Right lobe of liver (tissue), 6 donors: ENCODE data around the gene NUDT1. TPM values are rescaled to one million over a fixed set of nuclear protein-coding genes. Genes with fewer than 3 reads are reported as not detected.

ENCODE experiments used
- ATAC-seq, 4 donors: fragments of 200-7000 bp; cut with Tn5 transposase; one replicate each; pipeline ENCODE4 v1.9.1; 2020; ENCODE audit warnings: mild to moderate bottlenecking in 4 of 4, moderate library complexity in 4 of 4
- DNase-seq, 3 donors: peaks; one replicate each; pipeline ENCODE4 v3.0.0-alpha.2; 2020
- H3K27ac ChIP-seq, 3 donors: fragments of 200-600 bp; one replicate each; pipeline ENCODE4 v1.8.0; 2022
- H3K27me3 ChIP-seq, 2 donors: fragments of 200-600 bp; one replicate each; pipeline ENCODE4 v1.8.0; 2022
- H3K36me3 ChIP-seq, 4 donors: fragments of 200-600 bp; sonication (generic) in 1 of 4; one replicate each; pipeline versions ENCODE4 v1.5.1 to v1.8.0; 2017 to 2022; ENCODE audit warnings: control low read depth in 1 of 4
- H3K4me1 ChIP-seq, 4 donors: fragments of 200-600 bp; sonication (generic) in 1 of 4; one replicate each; pipeline versions ENCODE4 v1.5.1 to v1.8.0; 2017 to 2022; ENCODE audit warnings: control low read depth in 1 of 4
- H3K4me3 ChIP-seq, 3 donors: fragments of 200-600 bp; one replicate each; pipeline ENCODE4 v1.8.0; 2022
- H3K9me3 ChIP-seq, 4 donors: fragments of 200-600 bp; sonication (generic) in 1 of 4; one replicate each; pipeline versions ENCODE4 v1.5.1 to v1.8.0; 2017 to 2022; ENCODE audit warnings: control low read depth in 1 of 4
- POLR2A ChIP-seq: fragments of 450-650 bp; IDR thresholded peaks from one replicate; pipeline ENCODE4 v1.6.1; 2017; ENCODE audit warnings: antibody characterized with exemption, mild to moderate bottlenecking
- WGBS: methylation state at CpG from one replicate; pipeline ENCODE4 v1.1.6; 2018; ENCODE audit warnings: low coverage, low lambda C conversion rate; ENCODE audit not compliant: insufficient coverage; ENCODE audit errors: missing lambda C conversion rate; 5-methylcytosine and 5-hydroxymethylcytosine counted together
- intact Hi-C, 2 donors: fragments of 100-400 bp; cut with DNase I; formaldehyde crosslinking; loops; one replicate each; pipeline versions ENCODE4 v1.11.2 to v1.14.1; 2022
- total RNA-seq, 6 experiments: library from RNA; depleted of rRNA in 2 of 6; stranded (reverse); fragments of >200 nt in 2 of 6; fragmentation: NEBNext Ultra II Directional in 3 of 6; extraction: Animal tissue kit (Norgen Biotek cat#: 25700) in 3 of 6; gene quantifications; one replicate each; pipeline versions ENCODE4 v1.1.0 to v1.2.4, GENCODE V29; 2016 to 2023
- TF ChIP-seq, protein P1 (sequence below), 4 donors: fragments of 200-600 bp in 3 of 4; fragments of 450-650 bp in 1 of 4; IDR thresholded peaks; one replicate each; pipeline versions ENCODE4 v1.5.1 to v1.8.0; 2016 to 2022; ENCODE audit warnings: antibody characterized with exemption in 4 of 4, mild to moderate bottlenecking in 2 of 4
- donor health status: DM: no; HTN: yes; CAD: no.
- donor health status: DM: no; HTN: no; CAD: no.
- donor health status: DM: no; HTN: no; CAD: no.
- donor health status: DM: no; HTN: yes; CAD: no.
- donor health status: DM: no; HTN: yes; CAD: no.

Gene NUDT1
- total RNA-seq, 6 experiments from 2014 or later = 1.6 to 4.1 (median 2.3) TPM

DNA sequence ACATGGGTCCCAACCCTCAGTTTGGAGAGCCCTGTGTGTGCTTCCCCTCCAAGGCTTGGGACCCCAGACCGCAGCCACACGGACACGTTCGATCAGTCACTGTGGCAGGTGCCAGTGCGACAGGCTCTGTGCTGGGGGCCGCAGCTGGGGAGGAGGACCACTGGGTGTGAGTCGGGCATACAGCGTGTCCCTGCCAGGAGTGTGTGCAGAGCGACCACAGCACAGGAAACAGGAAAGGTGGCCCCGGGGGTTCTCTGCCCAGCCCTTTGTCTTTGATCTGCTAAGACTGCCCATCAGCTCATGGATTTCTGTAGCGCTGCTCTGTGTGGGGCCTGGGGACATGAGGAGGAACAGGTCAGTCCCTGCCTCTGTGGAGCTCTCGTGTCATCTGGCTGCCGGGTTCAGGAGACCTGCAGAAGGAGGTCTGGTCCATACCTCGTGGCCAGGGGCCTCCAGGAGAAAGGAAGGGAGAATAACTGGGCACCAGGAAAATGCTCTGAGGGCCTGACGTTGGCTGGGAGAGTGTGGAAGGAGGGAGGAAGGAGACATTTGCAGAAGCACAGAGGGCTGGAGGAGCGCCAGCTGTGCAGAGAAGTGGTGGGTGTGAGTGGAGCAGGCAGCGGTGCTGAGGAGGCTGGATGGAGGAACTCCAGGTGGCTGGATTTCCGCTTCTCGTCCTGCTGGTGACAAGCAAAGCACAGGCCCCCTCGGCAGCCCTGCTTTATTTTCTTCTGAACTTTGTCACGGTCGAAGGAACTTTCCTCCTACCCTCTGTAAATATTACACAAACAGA lies 4.1 kb downstream of the NUDT1 start:
- intact Hi-C loops = loop anchor here in 1 of 2 donors (10.0 kb wide), 1 partner anchor 109 kb away; the partner anchor contains the start of gene EIF3B

DNA sequence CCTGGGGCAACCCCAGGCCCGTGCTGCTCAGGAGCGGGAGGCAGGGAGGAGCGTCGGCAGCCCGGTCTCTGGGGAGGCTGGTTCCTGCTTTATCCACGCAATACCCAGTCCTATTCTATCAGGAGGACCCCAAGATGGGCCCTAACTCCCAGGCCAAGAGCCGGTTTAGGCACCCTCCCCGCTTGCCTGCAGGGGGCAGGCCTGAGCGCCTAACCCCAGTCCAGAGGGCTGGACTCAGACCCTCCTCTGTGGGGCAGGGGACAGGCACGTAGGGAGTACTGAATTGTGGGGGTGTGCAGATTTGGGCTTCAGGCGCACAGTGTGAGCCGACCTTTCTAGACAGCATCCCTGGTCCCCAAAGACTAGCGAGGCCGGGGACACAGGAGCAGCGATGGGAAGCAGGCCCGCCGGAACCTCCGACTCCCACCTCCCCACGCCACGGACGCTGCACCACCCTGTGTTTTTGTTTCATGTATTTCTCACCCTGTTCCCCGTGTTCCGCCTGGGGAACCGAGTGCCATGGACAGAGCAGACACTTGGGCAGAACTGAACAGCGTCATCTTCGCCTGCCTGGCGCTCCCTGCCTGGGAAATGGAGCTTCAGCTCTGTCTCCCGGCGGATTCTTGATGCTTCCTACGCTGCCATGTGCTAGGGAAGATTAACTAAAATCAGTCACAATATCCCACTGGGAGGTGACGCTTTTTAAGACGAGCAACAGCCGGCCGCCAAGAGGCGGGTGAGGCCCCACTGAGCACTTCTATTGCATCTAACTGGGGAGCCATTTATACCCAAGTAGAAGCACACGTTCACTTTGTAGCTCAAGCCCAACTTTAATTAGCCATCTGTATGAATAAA lies 5.3 kb downstream of the NUDT1 start:
- Histone ChIP-seq H3K36me3 (no peaks in the 10 kb centered on the region), H3K27me3 (no peaks in the 10 kb centered on the region), H3K9me3 (no peaks in the 10 kb centered on the region), H3K27ac (no peak overlapping the region), H3K4me1 (peaks cover 0 to 6% (median 0%) of the 10 kb centered on the region in 4 donors), H3K4me3 (no peak overlapping the region)
- ATAC-seq = peak; percentile 27 to 51 (median 44)
- DNase-seq = no peak
- WGBS = 70% methylated on average over 21 of the region's 36 CpGs
- intact Hi-C loops = loop anchor here in 1 of 2 donors (10.0 kb wide), 1 partner anchor 107 kb away; the partner anchor contains the start of gene EIF3B
- no peak for TF ChIP-seq POLR2A
- TF ChIP-seq, protein P1, sequence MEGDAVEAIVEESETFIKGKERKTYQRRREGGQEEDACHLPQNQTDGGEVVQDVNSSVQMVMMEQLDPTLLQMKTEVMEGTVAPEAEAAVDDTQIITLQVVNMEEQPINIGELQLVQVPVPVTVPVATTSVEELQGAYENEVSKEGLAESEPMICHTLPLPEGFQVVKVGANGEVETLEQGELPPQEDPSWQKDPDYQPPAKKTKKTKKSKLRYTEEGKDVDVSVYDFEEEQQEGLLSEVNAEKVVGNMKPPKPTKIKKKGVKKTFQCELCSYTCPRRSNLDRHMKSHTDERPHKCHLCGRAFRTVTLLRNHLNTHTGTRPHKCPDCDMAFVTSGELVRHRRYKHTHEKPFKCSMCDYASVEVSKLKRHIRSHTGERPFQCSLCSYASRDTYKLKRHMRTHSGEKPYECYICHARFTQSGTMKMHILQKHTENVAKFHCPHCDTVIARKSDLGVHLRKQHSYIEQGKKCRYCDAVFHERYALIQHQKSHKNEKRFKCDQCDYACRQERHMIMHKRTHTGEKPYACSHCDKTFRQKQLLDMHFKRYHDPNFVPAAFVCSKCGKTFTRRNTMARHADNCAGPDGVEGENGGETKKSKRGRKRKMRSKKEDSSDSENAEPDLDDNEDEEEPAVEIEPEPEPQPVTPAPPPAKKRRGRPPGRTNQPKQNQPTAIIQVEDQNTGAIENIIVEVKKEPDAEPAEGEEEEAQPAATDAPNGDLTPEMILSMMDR (IDR thresholded peaks at IDR 0.05) = peak; percentile 37 to 57 (median 52)

More for the DNA sequence above, 4.1 kb downstream of the NUDT1 start:
- H3K27ac ChIP-seq = no peak overlapping the region
- H3K27me3 ChIP-seq = no peaks in the 10 kb centered on the region
- no peak overlapping the region for H3K4me3 ChIP-seq
- ATAC-seq = no peak
- 59% methylated on average over 10 of the region's 22 CpGs for WGBS
- TF ChIP-seq, protein P1 (IDR thresholded peaks at IDR 0.05) = no peak
- TF ChIP-seq POLR2A = no peak
- H3K4me1 ChIP-seq = peaks cover 0 to 9% (median 0%) of the 10 kb centered on the region in 4 donors
- no peaks in the 10 kb centered on the region for H3K9me3 ChIP-seq
- H3K36me3 ChIP-seq = no peaks in the 10 kb centered on the region
- no peak for DNase-seq

DNA sequence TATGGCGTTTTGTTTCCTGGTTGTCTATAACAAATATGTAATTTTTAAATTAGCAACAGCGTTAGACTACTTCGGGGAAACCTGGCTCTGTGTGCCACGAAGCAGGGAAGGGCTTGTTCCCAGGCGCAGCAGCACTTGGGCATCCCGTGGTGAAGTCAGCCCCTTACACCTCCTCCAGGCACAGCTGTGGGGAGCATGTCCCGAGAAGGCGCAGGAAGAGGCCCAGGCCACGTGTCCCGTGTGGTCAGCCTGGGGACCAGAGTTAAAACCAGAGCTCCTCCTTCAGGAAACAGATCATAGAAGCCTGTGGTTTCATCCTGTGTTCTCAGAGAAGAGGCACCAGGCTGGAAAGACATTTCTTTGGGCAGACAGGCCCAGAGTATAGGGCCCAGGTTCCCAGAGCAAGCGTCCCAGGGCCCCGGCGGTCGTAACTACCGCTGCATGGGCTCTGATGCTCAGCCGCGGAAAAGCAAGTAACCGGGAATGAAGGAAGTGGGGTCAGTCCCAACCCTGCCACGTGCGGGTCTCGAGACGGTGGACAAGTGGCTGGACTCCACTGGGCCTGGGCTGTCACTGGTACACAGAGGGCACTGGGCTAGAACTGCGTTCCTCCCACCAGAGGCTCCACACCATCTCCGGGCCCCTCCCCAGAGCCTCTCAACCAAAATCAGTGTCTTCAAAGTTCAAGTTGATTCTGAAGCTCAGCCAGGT lies 7.1 kb downstream of the NUDT1 start:
- H3K4me1 ChIP-seq = no peaks in the 10 kb centered on the region
- H3K27ac ChIP-seq = peak overlapping the region in 1 of 3 donors; percentile 43
- no peak overlapping the region for H3K4me3 ChIP-seq
- DNase-seq (peak in 1 of 3 donors; percentile 66), ATAC-seq (peak; percentile 57 to 76 (median 72))
- no peaks in the 10 kb centered on the region for H3K36me3 ChIP-seq
- intact Hi-C loops = loop anchor here in 1 of 2 donors (10.0 kb wide), 1 partner anchor 106 kb away; the partner anchor contains the start of gene EIF3B
- WGBS = 56% methylated on average over 10 of the region's 24 CpGs
- H3K9me3 ChIP-seq = no peaks in the 10 kb centered on the region
- TF ChIP-seq, protein P1 (IDR thresholded peaks at IDR 0.05) = peak in 1 of 4 donors; percentile 4
- no peak for TF ChIP-seq POLR2A
- H3K27me3 ChIP-seq = no peaks in the 10 kb centered on the region

DNA sequence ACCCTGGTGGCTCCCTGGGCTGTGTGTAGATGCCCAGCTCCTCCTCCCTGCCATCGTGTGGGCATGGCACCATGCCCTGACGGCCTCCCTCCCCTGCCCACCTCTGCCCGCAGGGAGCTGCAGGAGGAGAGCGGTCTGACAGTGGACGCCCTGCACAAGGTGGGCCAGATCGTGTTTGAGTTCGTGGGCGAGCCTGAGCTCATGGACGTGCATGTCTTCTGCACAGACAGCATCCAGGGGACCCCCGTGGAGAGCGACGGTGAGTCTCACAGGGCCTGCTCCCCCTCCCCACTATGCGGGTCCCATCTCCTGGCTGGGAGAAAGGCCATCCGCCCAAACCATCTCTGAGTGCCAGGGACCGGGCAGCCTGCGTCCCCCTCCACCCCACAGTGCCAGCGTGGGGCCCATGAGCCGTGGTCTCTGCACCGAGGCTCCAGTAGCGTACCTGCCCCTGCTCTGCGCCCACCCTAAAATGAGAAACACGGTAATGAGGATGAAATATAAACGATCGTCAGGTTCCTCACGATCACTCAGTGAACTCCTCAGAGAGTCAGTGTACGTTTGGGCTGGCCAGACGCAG lies 7.8 kb downstream of the NUDT1 start:
- intact Hi-C loops = loop anchor here in 1 of 2 donors (10.0 kb wide), 1 partner anchor 105 kb away; the partner anchor contains the start of gene EIF3B
- H3K9me3 ChIP-seq = no peaks in the 10 kb centered on the region

More for the DNA sequence above, 7.8 kb downstream of the NUDT1 start:
- Histone ChIP-seq H3K36me3 (peaks cover 0 to 4% (median 0%) of the 10 kb centered on the region in 4 donors), H3K4me3 (no peak overlapping the region), H3K27me3 (no peaks in the 10 kb centered on the region), H3K4me1 (no peaks in the 10 kb centered on the region), H3K27ac (peak overlapping the region in 1 of 3 donors; percentile 43)
- DNase-seq = no peak
- 100% methylated on average over 1 of the region's 27 CpGs for WGBS
- TF ChIP-seq, protein P1 (IDR thresholded peaks at IDR 0.05) = no peak
- TF ChIP-seq POLR2A = no peak
- ATAC-seq = no peak
